ENCODE results near the gene PAF1.

Gene PAF1

DNA sequence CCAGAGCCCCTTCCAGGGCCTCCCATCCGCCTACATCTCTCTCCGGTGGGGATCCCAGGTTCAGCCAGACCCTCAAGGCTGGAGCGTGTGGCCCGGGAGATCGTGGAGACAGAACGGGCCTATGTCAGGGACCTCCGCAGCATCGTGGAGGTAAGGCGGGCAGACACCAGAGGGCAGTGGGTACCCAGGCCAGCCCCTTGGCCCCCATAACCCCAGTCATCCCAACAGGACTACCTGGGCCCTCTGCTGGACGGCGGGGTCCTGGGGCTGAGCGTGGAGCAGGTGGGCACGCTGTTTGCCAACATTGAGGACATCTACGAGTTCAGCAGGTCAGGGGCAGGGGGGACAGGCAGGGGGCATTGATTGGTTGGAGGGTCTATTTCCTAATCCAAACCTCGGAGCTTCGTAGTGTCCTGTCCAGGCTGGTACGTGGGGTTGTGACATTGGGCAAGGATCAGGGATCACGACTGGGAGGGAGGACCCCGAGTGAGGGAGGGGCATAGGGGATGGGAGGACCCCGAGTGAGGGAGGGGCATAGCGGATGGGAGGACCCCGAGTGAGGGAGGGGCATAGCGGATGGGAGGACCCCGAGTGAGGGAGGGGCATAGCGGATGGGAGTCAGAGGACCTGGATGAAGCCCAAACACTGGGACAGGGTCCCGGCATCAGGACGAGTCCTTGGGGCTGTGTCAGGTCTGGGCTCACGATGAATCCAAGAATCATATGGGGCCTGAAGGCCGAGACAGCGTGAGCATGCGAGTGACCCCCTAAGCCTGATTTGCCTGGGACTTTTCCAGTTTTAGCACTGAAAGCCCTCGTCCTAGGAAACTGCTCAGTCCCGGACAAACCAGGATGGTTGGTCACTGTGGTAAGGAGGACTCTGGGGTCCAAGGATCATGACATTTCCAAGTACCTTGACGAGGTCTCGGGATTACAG is 24.5 kb upstream of the PAF1 start:
- Histone ChIP-seq H3K36me3 (ENCODE audit: insufficient read depth, low read length) (peaks cover 23% of the 10 kb centered on the region), H3K27me3 (ENCODE audit: control insufficient read depth in 1 of 2, insufficient read depth in 2 of 2, low read length in 2 of 2) (no peaks in the 10 kb centered on the region), H3K27ac (ENCODE audit: low read depth, low read length) (no peak overlapping the region), H3K9me3 (ENCODE audit: low read length) (no peaks in the 10 kb centered on the region), H3K4me3 (ENCODE audit: low read depth in 1 of 2, low read length in 2 of 2) (peak overlapping the region; percentile 15 to 82), H3K9ac (ENCODE audit: low read length) (peak overlapping the region; percentile 25), H3K4me1 (ENCODE audit: insufficient read depth, low read length) (peaks cover 42% of the 10 kb centered on the region)

DNA sequence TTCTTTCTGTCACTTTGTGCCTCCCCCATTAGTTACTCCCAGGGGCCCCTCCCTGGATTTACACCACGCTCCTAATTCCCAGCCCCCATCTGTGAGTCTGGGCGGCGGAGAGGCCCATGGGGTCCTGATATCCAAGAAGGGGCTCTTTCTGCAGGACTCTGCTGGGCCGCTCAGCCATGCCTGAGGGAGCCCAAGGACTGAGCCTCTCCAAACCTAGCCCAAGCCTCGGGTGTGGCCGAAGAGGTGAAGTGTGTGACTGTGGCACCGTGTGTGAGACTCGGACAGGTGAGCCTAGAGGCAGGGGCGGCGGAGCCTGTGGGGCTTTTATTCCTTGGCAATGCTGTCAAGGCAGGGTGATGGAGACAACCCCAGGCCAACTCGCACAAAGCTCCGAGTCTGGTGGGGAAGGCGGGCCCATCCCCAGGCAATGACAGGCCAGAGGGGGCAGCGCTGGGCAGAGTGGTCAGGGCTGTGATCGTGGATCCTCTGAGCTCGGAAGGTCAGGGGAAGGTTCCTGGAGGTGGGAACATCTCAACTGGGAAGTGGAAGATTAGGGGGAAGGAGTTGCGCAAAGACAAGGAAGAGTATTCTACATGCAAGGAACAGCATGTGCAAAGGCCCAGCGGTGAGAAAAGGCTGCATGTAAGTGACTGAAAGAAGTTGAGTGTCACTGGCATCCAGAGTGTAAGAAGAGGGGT is 23.2 kb upstream of the PAF1 start:
- Histone ChIP-seq H3K27ac (ENCODE audit: low read depth, low read length) (peak overlapping the region; percentile 99), H3K4me3 (ENCODE audit: low read depth in 1 of 2, low read length in 2 of 2) (peak overlapping the region; percentile 82 to 90), H3K4me1 (ENCODE audit: insufficient read depth, low read length) (peaks cover 43% of the 10 kb centered on the region), H3K9ac (ENCODE audit: low read length) (peak overlapping the region; percentile 77), H3K9me3 (ENCODE audit: low read length) (no peaks in the 10 kb centered on the region), H3K36me3 (ENCODE audit: insufficient read depth, low read length) (peaks cover 17% of the 10 kb centered on the region), H3K27me3 (ENCODE audit: control insufficient read depth in 1 of 2, insufficient read depth in 2 of 2, low read length in 2 of 2) (no peaks in the 10 kb centered on the region)

- peak overlapping the region; percentile 99 for H3K27ac ChIP-seq (ENCODE audit: low read depth, low read length)
- no peaks in the 10 kb centered on the region for H3K27me3 ChIP-seq (ENCODE audit: control insufficient read depth in 1 of 2, insufficient read depth in 2 of 2, low read length in 2 of 2)
- no peaks in the 10 kb centered on the region for H3K9me3 ChIP-seq (ENCODE audit: low read length)
- H3K9ac ChIP-seq (ENCODE audit: low read length): peak overlapping the region; percentile 89
- H3K4me3 ChIP-seq (ENCODE audit: low read depth in 1 of 2, low read length in 2 of 2): peak overlapping the region; percentile 82 to 90
- H3K4me1 ChIP-seq (ENCODE audit: insufficient read depth, low read length): peaks cover 43% of the 10 kb centered on the region
- peaks cover 16% of the 10 kb centered on the region for H3K36me3 ChIP-seq (ENCODE audit: insufficient read depth, low read length)
Observed at GRCh38 chr19:39413272-39413910, 22.5 kb upstream of the PAF1 start.

DNA sequence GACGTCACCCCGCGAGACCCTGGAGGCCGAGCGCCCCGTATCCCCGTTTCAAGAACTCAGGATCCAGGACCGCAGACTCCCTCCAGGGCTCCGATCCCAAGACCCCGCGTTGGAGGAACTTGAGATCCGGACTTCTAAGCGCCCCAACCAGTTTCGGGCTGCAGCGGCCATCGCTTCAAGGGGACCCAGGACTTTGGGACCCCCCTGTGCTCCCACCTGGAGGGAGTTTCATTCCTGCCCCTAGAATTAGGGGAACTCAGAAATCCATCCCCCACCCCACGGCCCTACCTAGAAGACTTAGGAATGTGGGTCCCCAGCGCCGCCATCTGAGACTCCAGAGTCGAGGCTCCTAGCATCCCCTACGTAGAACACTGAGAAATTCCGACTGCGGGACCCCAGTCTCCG is 22.0 kb upstream of the PAF1 start:
- peaks cover 43% of the 10 kb centered on the region for H3K4me1 ChIP-seq (ENCODE audit: insufficient read depth, low read length)
- no peaks in the 10 kb centered on the region for H3K27me3 ChIP-seq (ENCODE audit: control insufficient read depth in 1 of 2, insufficient read depth in 2 of 2, low read length in 2 of 2)
- H3K9me3 ChIP-seq (ENCODE audit: low read length): no peaks in the 10 kb centered on the region
- peak overlapping the region; percentile 89 for H3K9ac ChIP-seq (ENCODE audit: low read length)
- peak overlapping the region; percentile 74 to 90 for H3K4me3 ChIP-seq (ENCODE audit: low read depth in 1 of 2, low read length in 2 of 2)
- H3K36me3 ChIP-seq (ENCODE audit: insufficient read depth, low read length): peaks cover 21% of the 10 kb centered on the region
- H3K27ac ChIP-seq (ENCODE audit: low read depth, low read length): peak overlapping the region; percentile 99

GRCh38 chr19:39412100-39412866 is 21.4 kb upstream of the PAF1 start, which contains the start of gene PLEKHG2:
Gene PLEKHG2, plus strand, starts transcription at chr19:39412669. Its CDS starts 1,418 bp downstream, at chr19:39414087.
- peak within 1 kb of the TSS; percentile 82 to 90 for H3K4me3 ChIP-seq (ENCODE audit: low read depth in 1 of 2, low read length in 2 of 2)
- H3K9ac ChIP-seq (ENCODE audit: low read length): peak within 1 kb of the TSS; percentile 99
- H3K27ac ChIP-seq (ENCODE audit: low read depth, low read length): peak within 1 kb of the TSS; percentile 99
- peaks cover 43% of the 10 kb centered on the region for H3K4me1 ChIP-seq (ENCODE audit: insufficient read depth, low read length)
- H3K36me3 ChIP-seq (ENCODE audit: insufficient read depth, low read length): peaks cover 26% of the 10 kb centered on the region
- no peaks in the 10 kb centered on the region for H3K27me3 ChIP-seq (ENCODE audit: control insufficient read depth in 1 of 2, insufficient read depth in 2 of 2, low read length in 2 of 2)
- H3K9me3 ChIP-seq (ENCODE audit: low read length): no peaks in the 10 kb centered on the region

DNA sequence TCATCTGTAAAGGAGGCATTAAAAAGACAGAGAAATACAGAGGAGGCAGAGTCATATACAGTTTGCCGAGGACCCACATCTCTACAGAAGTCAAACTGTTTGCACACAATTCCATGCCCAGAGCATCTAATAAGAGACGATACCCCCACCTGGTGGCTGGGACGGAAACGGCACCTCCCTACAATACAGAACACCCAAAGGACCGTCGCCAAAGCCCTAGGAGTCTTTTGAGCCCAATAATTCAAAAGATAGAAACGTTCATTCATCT is 20.9 kb upstream of the PAF1 start:
- H3K4me3 ChIP-seq (ENCODE audit: low read depth in 1 of 2, low read length in 2 of 2): peak overlapping the region in 1 of 2 donors; percentile 82
- H3K36me3 ChIP-seq (ENCODE audit: insufficient read depth, low read length): peaks cover 21% of the 10 kb centered on the region
- peaks cover 43% of the 10 kb centered on the region for H3K4me1 ChIP-seq (ENCODE audit: insufficient read depth, low read length)
- H3K9me3 ChIP-seq (ENCODE audit: low read length): no peaks in the 10 kb centered on the region
- H3K9ac ChIP-seq (ENCODE audit: low read length): peak overlapping the region; percentile 99
- no peaks in the 10 kb centered on the region for H3K27me3 ChIP-seq (ENCODE audit: control insufficient read depth in 1 of 2, insufficient read depth in 2 of 2, low read length in 2 of 2)
- H3K27ac ChIP-seq (ENCODE audit: low read depth, low read length): peak overlapping the region; percentile 97

DNA sequence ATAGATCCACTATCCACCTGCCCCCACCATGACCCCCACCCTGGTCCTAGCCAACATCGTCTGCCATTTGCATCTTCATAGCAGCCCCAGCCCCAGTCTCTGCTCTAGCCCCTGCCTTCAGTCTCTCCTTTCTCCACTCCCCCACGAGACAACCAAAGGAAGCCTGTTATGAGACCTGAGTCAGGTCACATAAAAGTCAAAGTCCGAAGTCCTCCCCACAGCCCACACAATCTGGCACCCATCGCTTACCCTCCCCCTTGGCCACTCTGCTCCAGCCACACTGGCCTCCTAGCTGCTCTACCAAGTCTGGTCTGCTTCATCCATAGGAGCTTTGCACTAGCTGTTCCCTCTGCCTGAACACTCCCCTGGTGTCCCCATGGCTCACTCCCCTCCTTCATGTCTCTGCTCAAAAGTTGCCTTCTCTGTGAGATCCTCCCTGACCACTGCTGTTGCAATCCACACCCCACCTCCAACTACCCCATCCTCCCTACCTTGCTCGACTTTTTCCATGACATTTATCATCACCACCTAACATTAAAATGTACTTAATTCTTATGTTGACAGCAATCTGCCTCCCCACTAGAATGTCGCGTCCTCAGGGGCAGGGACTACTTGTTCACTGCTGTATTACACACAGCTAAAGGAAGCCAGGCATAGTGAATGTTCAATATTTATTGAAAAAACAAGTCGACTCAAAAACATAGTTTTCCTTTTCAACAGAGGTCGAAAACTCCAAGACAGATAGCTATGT is 20.4 kb upstream of the PAF1 start:
- Histone ChIP-seq H3K36me3 (ENCODE audit: insufficient read depth, low read length) (peaks cover 17% of the 10 kb centered on the region), H3K9me3 (ENCODE audit: low read length) (no peaks in the 10 kb centered on the region), H3K9ac (ENCODE audit: low read length) (peak overlapping the region; percentile 99), H3K27ac (ENCODE audit: low read depth, low read length) (peak overlapping the region; percentile 97), H3K27me3 (ENCODE audit: control insufficient read depth in 1 of 2, insufficient read depth in 2 of 2, low read length in 2 of 2) (no peaks in the 10 kb centered on the region), H3K4me3 (ENCODE audit: low read depth in 1 of 2, low read length in 2 of 2) (peak overlapping the region in 1 of 2 donors; percentile 82), H3K4me1 (ENCODE audit: insufficient read depth, low read length) (peaks cover 44% of the 10 kb centered on the region)

- Histone ChIP-seq H3K27ac (ENCODE audit: low read depth, low read length) (peak overlapping the region; percentile 97), H3K4me1 (ENCODE audit: insufficient read depth, low read length) (peaks cover 44% of the 10 kb centered on the region), H3K9ac (ENCODE audit: low read length) (peak overlapping the region; percentile 99), H3K9me3 (ENCODE audit: low read length) (no peaks in the 10 kb centered on the region), H3K27me3 (ENCODE audit: control insufficient read depth in 1 of 2, insufficient read depth in 2 of 2, low read length in 2 of 2) (no peaks in the 10 kb centered on the region), H3K36me3 (ENCODE audit: insufficient read depth, low read length) (peaks cover 17% of the 10 kb centered on the region), H3K4me3 (ENCODE audit: low read depth in 1 of 2, low read length in 2 of 2) (peak overlapping the region in 1 of 2 donors; percentile 82)
Observed at GRCh38 chr19:39410831-39411080, 19.9 kb upstream of the PAF1 start.

DNA sequence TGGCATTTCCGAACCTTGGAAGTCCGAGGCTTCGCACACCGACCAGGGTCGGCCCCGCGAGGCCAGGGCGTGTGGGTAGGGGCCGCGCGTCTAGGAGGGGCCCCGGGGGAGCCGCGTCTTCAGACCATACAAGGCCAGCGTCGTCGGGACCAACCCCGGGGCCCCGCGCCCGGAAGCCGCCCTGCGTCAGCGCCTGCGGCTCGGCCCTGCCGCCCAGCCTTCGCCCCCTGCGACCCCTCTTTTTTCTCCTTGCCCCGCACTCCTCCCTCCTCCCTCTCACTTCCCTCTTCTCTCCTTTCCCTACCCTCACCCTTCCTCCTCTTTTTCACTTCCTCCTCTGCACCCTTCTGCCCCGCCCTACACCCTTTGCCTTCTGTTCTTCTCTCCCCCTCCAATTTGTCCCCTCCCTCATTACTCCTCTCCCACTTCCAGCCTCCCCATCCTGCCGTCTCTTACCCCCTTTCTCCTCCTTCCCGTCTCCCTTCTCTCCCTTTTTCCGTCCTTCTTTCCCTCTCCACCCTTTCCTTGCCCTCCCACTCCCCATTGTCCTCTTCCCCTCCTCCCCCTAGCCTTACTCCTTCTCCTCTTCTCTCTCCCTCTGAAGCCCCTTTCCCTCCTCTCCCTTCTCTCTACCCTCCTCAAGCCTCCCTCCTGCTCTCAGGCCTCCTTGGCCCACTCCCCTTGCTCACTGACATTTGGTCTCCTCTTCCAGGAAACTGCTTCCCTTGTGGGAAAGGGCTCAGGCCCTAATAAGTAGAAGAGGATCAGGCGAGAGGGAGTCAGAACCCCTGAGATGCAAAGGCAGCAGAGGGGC is 19.3 kb upstream of the PAF1 start:
- Histone ChIP-seq H3K27me3 (ENCODE audit: control insufficient read depth in 1 of 2, insufficient read depth in 2 of 2, low read length in 2 of 2) (no peaks in the 10 kb centered on the region), H3K9me3 (ENCODE audit: low read length) (no peaks in the 10 kb centered on the region), H3K27ac (ENCODE audit: low read depth, low read length) (peak overlapping the region; percentile 97), H3K4me3 (ENCODE audit: low read depth in 1 of 2, low read length in 2 of 2) (peak overlapping the region; percentile 33 to 82), H3K36me3 (ENCODE audit: insufficient read depth, low read length) (peaks cover 17% of the 10 kb centered on the region), H3K4me1 (ENCODE audit: insufficient read depth, low read length) (peaks cover 43% of the 10 kb centered on the region), H3K9ac (ENCODE audit: low read length) (peak overlapping the region; percentile 99)

Measured in muscle layer of colon (tissue), 2 donors.